ENCODE results near the gene PTPRN2. TPM values are rescaled to one million over a fixed set of nuclear protein-coding genes. Genes with fewer than 3 reads are reported as not detected.

PTPRN2 gene
- total RNA-seq, 1 experiment from 2014 or later, result 1.1 TPM

- no peak for ATAC-seq
- CTCF ChIA-PET, result no interaction called here
- H3K9me3 ChIP-seq (ENCODE audit: control insufficient read depth, insufficient read depth, low read depth, low read length), result peaks cover 3% of the 10 kb centered on the region; the same call in 1 of the 2 replicates
- H3K36me3 ChIP-seq (ENCODE audit: control insufficient read depth, insufficient read depth, low read length), result no peaks in the 10 kb centered on the region
- no peaks in the 10 kb centered on the region for H3K4me1 ChIP-seq (ENCODE audit: control insufficient read depth, insufficient read depth, low read length)
- no peak overlapping the region for H3K27ac ChIP-seq (ENCODE audit: low read length)
- intact Hi-C loops (cut with micrococcal nuclease; ENCODE audit: unreplicated experiment), result no loop called here
- BruUV-seq (replicated peaks), result no TSS peak
- no peak for DNase-seq (ENCODE audit: low read depth, low spot score)
- in situ Hi-C loops (cut with HindIII; ENCODE audit: low pct_unique_long_range_greater_than_20kb, low sequenced_read_pairs), result no loop called here
- H3K27me3 ChIP-seq (ENCODE audit: control insufficient read depth, insufficient read depth, low read length), result peaks cover 2% of the 10 kb centered on the region; the same call in 1 of the 2 replicates
- no peak overlapping the region for H3K4me3 ChIP-seq (ENCODE audit: low read depth in 2 of 2, low read length in 2 of 2)
- POLR2A ChIA-PET, result no interaction called here
- TF ChIP-seq POLR2AphosphoS5 (IDR thresholded peaks at IDR 0.05; ENCODE audit: low read depth, low read length) (no peak), CTCF (IDR thresholded peaks at IDR 0.05) (no peak), SIN3A (IDR thresholded peaks at IDR 0.05; ENCODE audit: borderline replicate concordance, insufficient read depth, low read depth, low read length) (no peak), TCF7L2 (IDR thresholded peaks at IDR 0.05; ENCODE audit: low read depth, low read length) (no peak)
- TF ChIP-seq, protein P1, sequence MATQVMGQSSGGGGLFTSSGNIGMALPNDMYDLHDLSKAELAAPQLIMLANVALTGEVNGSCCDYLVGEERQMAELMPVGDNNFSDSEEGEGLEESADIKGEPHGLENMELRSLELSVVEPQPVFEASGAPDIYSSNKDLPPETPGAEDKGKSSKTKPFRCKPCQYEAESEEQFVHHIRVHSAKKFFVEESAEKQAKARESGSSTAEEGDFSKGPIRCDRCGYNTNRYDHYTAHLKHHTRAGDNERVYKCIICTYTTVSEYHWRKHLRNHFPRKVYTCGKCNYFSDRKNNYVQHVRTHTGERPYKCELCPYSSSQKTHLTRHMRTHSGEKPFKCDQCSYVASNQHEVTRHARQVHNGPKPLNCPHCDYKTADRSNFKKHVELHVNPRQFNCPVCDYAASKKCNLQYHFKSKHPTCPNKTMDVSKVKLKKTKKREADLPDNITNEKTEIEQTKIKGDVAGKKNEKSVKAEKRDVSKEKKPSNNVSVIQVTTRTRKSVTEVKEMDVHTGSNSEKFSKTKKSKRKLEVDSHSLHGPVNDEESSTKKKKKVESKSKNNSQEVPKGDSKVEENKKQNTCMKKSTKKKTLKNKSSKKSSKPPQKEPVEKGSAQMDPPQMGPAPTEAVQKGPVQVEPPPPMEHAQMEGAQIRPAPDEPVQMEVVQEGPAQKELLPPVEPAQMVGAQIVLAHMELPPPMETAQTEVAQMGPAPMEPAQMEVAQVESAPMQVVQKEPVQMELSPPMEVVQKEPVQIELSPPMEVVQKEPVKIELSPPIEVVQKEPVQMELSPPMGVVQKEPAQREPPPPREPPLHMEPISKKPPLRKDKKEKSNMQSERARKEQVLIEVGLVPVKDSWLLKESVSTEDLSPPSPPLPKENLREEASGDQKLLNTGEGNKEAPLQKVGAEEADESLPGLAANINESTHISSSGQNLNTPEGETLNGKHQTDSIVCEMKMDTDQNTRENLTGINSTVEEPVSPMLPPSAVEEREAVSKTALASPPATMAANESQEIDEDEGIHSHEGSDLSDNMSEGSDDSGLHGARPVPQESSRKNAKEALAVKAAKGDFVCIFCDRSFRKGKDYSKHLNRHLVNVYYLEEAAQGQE (IDR thresholded peaks at IDR 0.05; ENCODE audit: insufficient read depth in 1 of 2, low read depth in 2 of 2, low read length in 1 of 2), result no peak
Observed at GRCh38 chr7:157927313-157927925, 660.2 kb downstream of the PTPRN2 start.

GRCh38 chr7:157926521-157927150 lies 661.0 kb downstream of the PTPRN2 start:
- CTCF ChIA-PET, result no interaction called here
- no peak overlapping the region for H3K27ac ChIP-seq (ENCODE audit: low read length)
- no peak for DNase-seq (ENCODE audit: low read depth, low spot score)
- H3K9me3 ChIP-seq (ENCODE audit: control insufficient read depth, insufficient read depth, low read depth, low read length), result no peaks in the 10 kb centered on the region; the same call in 1 of the 2 replicates
- ATAC-seq, result no peak
- no peaks in the 10 kb centered on the region for H3K4me1 ChIP-seq (ENCODE audit: control insufficient read depth, insufficient read depth, low read length)
- peaks cover 2% of the 10 kb centered on the region; the same call in 1 of the 2 replicates for H3K27me3 ChIP-seq (ENCODE audit: control insufficient read depth, insufficient read depth, low read length)
- POLR2A ChIA-PET, result no interaction called here
- BruUV-seq (replicated peaks), result no TSS peak
- TF ChIP-seq POLR2AphosphoS5 (IDR thresholded peaks at IDR 0.05; ENCODE audit: low read depth, low read length) (no peak), CTCF (IDR thresholded peaks at IDR 0.05) (no peak), SIN3A (IDR thresholded peaks at IDR 0.05; ENCODE audit: borderline replicate concordance, insufficient read depth, low read depth, low read length) (no peak), TCF7L2 (IDR thresholded peaks at IDR 0.05; ENCODE audit: low read depth, low read length) (no peak)
- TF ChIP-seq, protein P1 (IDR thresholded peaks at IDR 0.05; ENCODE audit: insufficient read depth in 1 of 2, low read depth in 2 of 2, low read length in 1 of 2), result no peak
- intact Hi-C loops (cut with micrococcal nuclease; ENCODE audit: unreplicated experiment) (no loop called here), in situ Hi-C loops (cut with HindIII; ENCODE audit: low pct_unique_long_range_greater_than_20kb, low sequenced_read_pairs) (no loop called here)
- H3K36me3 ChIP-seq (ENCODE audit: control insufficient read depth, insufficient read depth, low read length), result no peaks in the 10 kb centered on the region
- H3K4me3 ChIP-seq (ENCODE audit: low read depth in 2 of 2, low read length in 2 of 2), result no peak overlapping the region
